ENCODE measurements around the gene LANCL2. TPM values are rescaled to one million over a fixed set of nuclear protein-coding genes. Genes with fewer than 3 reads are reported as not detected.

LANCL2 gene
- total RNA-seq, 3 donors from 2014 or later (not counting 1 experiment from before 2014, with no cell fraction given): 7.2 to 9.4 (median 8.3) TPM

- Mint-ChIP-seq H3K27ac (no peak overlapping the region), H3K9me3 (no peaks in the 10 kb centered on the region), H3K4me1 (no peaks in the 10 kb centered on the region), H3K4me3 (no peak overlapping the region), H3K36me3 (peaks cover under 1% of the 10 kb centered on the region), H3K27me3 (ENCODE audit: low read depth in 2 of 2) (peaks cover 17 to 23% of the 10 kb centered on the region in 2 donors)
- H3K27me3 ChIP-seq (ENCODE audit: control insufficient read depth, insufficient read depth, low read length): no peaks in the 10 kb centered on the region
- no peaks in the 10 kb centered on the region for H3K4me1 ChIP-seq (ENCODE audit: control insufficient read depth, insufficient read depth, low read length)
- intact Hi-C loops (cut with micrococcal nuclease): no loop called here
- no peak overlapping the region for H3K27ac ChIP-seq (ENCODE audit: low read length)
- ATAC-seq (no peak), DNase-seq (no peak)
- no peaks in the 10 kb centered on the region for H3K9me3 ChIP-seq (ENCODE audit: control insufficient read depth, insufficient read depth, low read length)
- no peak overlapping the region for H3K4me3 ChIP-seq (ENCODE audit: low read length)
- whole genome bisulfite sequencing (ENCODE audit: insufficient coverage): 87% methylated on average over 7 of the region's 7 CpGs
- TF ChIP-seq, protein P1, sequence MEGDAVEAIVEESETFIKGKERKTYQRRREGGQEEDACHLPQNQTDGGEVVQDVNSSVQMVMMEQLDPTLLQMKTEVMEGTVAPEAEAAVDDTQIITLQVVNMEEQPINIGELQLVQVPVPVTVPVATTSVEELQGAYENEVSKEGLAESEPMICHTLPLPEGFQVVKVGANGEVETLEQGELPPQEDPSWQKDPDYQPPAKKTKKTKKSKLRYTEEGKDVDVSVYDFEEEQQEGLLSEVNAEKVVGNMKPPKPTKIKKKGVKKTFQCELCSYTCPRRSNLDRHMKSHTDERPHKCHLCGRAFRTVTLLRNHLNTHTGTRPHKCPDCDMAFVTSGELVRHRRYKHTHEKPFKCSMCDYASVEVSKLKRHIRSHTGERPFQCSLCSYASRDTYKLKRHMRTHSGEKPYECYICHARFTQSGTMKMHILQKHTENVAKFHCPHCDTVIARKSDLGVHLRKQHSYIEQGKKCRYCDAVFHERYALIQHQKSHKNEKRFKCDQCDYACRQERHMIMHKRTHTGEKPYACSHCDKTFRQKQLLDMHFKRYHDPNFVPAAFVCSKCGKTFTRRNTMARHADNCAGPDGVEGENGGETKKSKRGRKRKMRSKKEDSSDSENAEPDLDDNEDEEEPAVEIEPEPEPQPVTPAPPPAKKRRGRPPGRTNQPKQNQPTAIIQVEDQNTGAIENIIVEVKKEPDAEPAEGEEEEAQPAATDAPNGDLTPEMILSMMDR (IDR thresholded peaks at IDR 0.05): no peak
- H3K36me3 ChIP-seq (ENCODE audit: control insufficient read depth, insufficient read depth, low read length): no peaks in the 10 kb centered on the region
These were observed 38.1 kb upstream of the LANCL2 start for GRCh38 chr7:55326945-55327626.

DNA sequence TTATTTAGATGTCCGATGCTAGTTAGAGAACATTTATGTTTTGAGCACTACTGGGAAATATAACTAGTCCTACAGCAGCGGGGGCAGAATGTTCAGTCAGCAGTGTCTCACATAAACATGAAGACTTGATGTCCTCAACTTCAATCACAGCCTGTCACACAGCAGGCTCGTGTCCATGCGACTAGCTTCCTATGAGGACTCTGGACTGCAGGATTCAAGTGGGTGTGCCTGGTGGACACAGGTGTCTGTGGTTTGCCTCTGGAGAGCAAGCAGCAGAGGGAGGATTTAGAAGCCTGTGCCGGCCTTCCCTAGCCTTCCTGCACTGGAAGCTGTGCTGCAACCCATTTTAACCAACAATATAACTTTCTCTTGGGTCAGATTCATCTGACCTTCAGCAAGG lies 30.0 kb upstream of the LANCL2 start:
- Mint-ChIP-seq H3K9me3 (no peaks in the 10 kb centered on the region), H3K4me1 (no peaks in the 10 kb centered on the region), H3K4me3 (no peak overlapping the region), H3K27ac (no peak overlapping the region), H3K27me3 (ENCODE audit: low read depth in 2 of 2) (peaks cover 35 to 64% of the 10 kb centered on the region in 2 donors), H3K36me3 (no peaks in the 10 kb centered on the region)
- intact Hi-C loops (cut with micrococcal nuclease): no loop called here
- WGBS (ENCODE audit: insufficient coverage): 93% methylated on average over 4 of the region's 5 CpGs
- Histone ChIP-seq H3K4me3 (ENCODE audit: low read length) (no peak overlapping the region), H3K9me3 (ENCODE audit: control insufficient read depth, insufficient read depth, low read length) (no peaks in the 10 kb centered on the region), H3K27me3 (ENCODE audit: control insufficient read depth, insufficient read depth, low read length) (no peaks in the 10 kb centered on the region), H3K27ac (ENCODE audit: low read length) (no peak overlapping the region), H3K36me3 (ENCODE audit: control insufficient read depth, insufficient read depth, low read length) (no peaks in the 10 kb centered on the region), H3K4me1 (ENCODE audit: control insufficient read depth, insufficient read depth, low read length) (no peaks in the 10 kb centered on the region)
- DNase-seq: no peak
- TF ChIP-seq, protein P1 (IDR thresholded peaks at IDR 0.05): no peak
- ATAC-seq: no peak

GRCh38 chr7:55335786-55336185 lies 29.4 kb upstream of the LANCL2 start:
- no peak overlapping the region for H3K27ac ChIP-seq (ENCODE audit: low read length)
- no peak overlapping the region for H3K4me3 ChIP-seq (ENCODE audit: low read length)
- no peaks in the 10 kb centered on the region for H3K36me3 ChIP-seq (ENCODE audit: control insufficient read depth, insufficient read depth, low read length)
- 94% methylated on average over 5 of the region's 5 CpGs for WGBS (ENCODE audit: insufficient coverage)
- DNase-seq (no peak), ATAC-seq (no peak)
- TF ChIP-seq, protein P1 (IDR thresholded peaks at IDR 0.05): no peak
- no peaks in the 10 kb centered on the region for H3K27me3 ChIP-seq (ENCODE audit: control insufficient read depth, insufficient read depth, low read length)
- Mint-ChIP-seq H3K27ac (no peak overlapping the region), H3K4me3 (no peak overlapping the region), H3K9me3 (no peaks in the 10 kb centered on the region), H3K36me3 (no peaks in the 10 kb centered on the region), H3K27me3 (ENCODE audit: low read depth in 2 of 2) (peaks cover 30 to 57% of the 10 kb centered on the region in 2 donors), H3K4me1 (no peaks in the 10 kb centered on the region)
- no peaks in the 10 kb centered on the region for H3K9me3 ChIP-seq (ENCODE audit: control insufficient read depth, insufficient read depth, low read length)
- intact Hi-C loops (cut with micrococcal nuclease): no loop called here
- no peaks in the 10 kb centered on the region for H3K4me1 ChIP-seq (ENCODE audit: control insufficient read depth, insufficient read depth, low read length)

DNA sequence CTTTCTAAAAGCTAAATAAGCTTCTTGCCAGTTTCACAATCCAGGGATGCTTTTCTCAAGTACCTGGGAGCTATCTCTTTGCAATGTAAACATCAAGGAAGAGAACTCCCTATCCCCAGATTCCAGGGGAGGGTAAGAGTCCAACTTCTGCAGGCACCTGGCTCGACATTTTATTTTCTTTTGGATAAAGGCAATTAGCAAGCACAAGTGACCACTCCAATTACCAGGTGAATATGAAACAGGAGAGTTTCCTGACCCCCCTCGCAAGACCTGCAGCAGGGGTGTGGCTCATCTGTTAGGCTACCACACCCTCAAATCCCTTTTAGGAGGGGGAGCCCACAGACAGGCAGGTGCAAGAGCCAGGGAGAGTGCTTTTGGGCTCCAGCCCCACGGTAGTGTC lies 28.6 kb upstream of the LANCL2 start:
- H3K9me3 Mint-ChIP-seq: no peaks in the 10 kb centered on the region
- Histone ChIP-seq H3K4me3 (ENCODE audit: low read length) (no peak overlapping the region), H3K9me3 (ENCODE audit: control insufficient read depth, insufficient read depth, low read length) (no peaks in the 10 kb centered on the region), H3K4me1 (ENCODE audit: control insufficient read depth, insufficient read depth, low read length) (no peaks in the 10 kb centered on the region), H3K27me3 (ENCODE audit: control insufficient read depth, insufficient read depth, low read length) (no peaks in the 10 kb centered on the region), H3K27ac (ENCODE audit: low read length) (no peak overlapping the region), H3K36me3 (ENCODE audit: control insufficient read depth, insufficient read depth, low read length) (no peaks in the 10 kb centered on the region)
- H3K36me3 Mint-ChIP-seq: no peaks in the 10 kb centered on the region
- no peaks in the 10 kb centered on the region for H3K4me1 Mint-ChIP-seq
- no peak overlapping the region for H3K27ac Mint-ChIP-seq
- no peak overlapping the region for H3K4me3 Mint-ChIP-seq
- WGBS (ENCODE audit: insufficient coverage): 71% methylated on average over 3 of the region's 3 CpGs
- no peak for DNase-seq
- ATAC-seq: no peak
- intact Hi-C loops (cut with micrococcal nuclease): no loop called here
- TF ChIP-seq, protein P1 (IDR thresholded peaks at IDR 0.05): no peak
- H3K27me3 Mint-ChIP-seq (ENCODE audit: low read depth in 2 of 2): peaks cover 29 to 51% of the 10 kb centered on the region in 2 donors

Data from natural killer cell (primary cell).